AG09309 (cell line): ENCODE results near the gene COQ4.

Source experiments
- DNase-seq: peaks from one replicate; pipeline ENCODE4 v3.0.0-alpha.2; 2010; ENCODE audit warnings: low read depth
- H3K4me3 ChIP-seq: 2 replicates; pipeline ENCODE4 v1.5.1; 2011; ENCODE audit warnings: mild to moderate bottlenecking, low read depth, low read length, moderate library complexity; ENCODE audit not compliant: control insufficient read depth
- CTCF ChIP-seq: IDR thresholded peaks from 2 replicates; pipeline ENCODE4 v1.5.1; 2011; ENCODE audit warnings: mild to moderate bottlenecking, low read depth, low read length, inconsistent platforms; ENCODE audit not compliant: insufficient read depth, control insufficient read depth; ENCODE audit errors: missing control alignments

The COQ4 gene

GRCh38 chr9:128293091-128293490 is 29.5 kb upstream of the COQ4 start:
- no peak for TF ChIP-seq CTCF
- no peak for DNase-seq
- H3K4me3 ChIP-seq, result no peak overlapping the region

- H3K4me3 ChIP-seq, result no peak overlapping the region
- TF ChIP-seq CTCF, result no peak
- no peak for DNase-seq
These were observed 28.5 kb upstream of the COQ4 start for GRCh38 chr9:128294142-128294541.

- TF ChIP-seq CTCF, result no peak
- DNase-seq, result no peak
- H3K4me3 ChIP-seq, result no peak overlapping the region
These were observed 26.1 kb upstream of the COQ4 start for GRCh38 chr9:128296340-128297220.

- DNase-seq, result no peak
- no peak overlapping the region for H3K4me3 ChIP-seq
- TF ChIP-seq CTCF, result no peak
These were observed 25.3 kb upstream of the COQ4 start for GRCh38 chr9:128297221-128297773.

GRCh38 chr9:128298535-128299482 is 23.8 kb upstream of the COQ4 start:
- no peak for TF ChIP-seq CTCF
- no peak overlapping the region for H3K4me3 ChIP-seq
- DNase-seq, result no peak

GRCh38 chr9:128304136-128304970 is 18.3 kb upstream of the COQ4 start:
- no peak for DNase-seq
- TF ChIP-seq CTCF, result no peak
- H3K4me3 ChIP-seq, result no peak overlapping the region
